Cardiac muscle cell (in vitro differentiated cells and primary cell): Measurements from ENCODE around the gene PRELID3B. TPM values are rescaled to one million over a fixed set of nuclear protein-coding genes. Genes with fewer than 3 reads are reported as not detected.

Experiments
- DNase-seq, 2 donors: peaks; one replicate each; pipeline versions ENCODE4 v3.0.0 to v3.0.0-alpha.2; 2010 to 2017; ENCODE audit warnings: low read depth in 1 of 2, low spot score in 1 of 2
- H3K27ac ChIP-seq: fragments of 200-600 bp; sonication (generic); 2 replicates; pipeline ENCODE4 v1.5.1; 2016
- H3K27me3 ChIP-seq: fragments of 200-600 bp; sonication (generic); 2 replicates; pipeline ENCODE4 v1.6.0; 2016; ENCODE audit warnings: control low read depth
- H3K36me3 ChIP-seq: fragments of 200-600 bp; sonication (generic); 2 replicates; pipeline ENCODE4 v1.5.1; 2016; ENCODE audit warnings: control low read depth
- H3K4me1 ChIP-seq: fragments of 200-600 bp; sonication (generic); 2 replicates; pipeline ENCODE4 v1.8.1; 2017; ENCODE audit warnings: low read depth, mild to moderate bottlenecking, mixed run types
- H3K4me3 ChIP-seq: fragments of 200-600 bp; sonication (generic); 2 replicates; pipeline ENCODE4 v1.5.1; 2016; ENCODE audit warnings: mild to moderate bottlenecking
- H3K9me3 ChIP-seq: fragments of 200-600 bp; sonication (generic); 2 replicates; pipeline ENCODE4 v1.5.1; 2017; ENCODE audit warnings: low read depth, mild to moderate bottlenecking, control low read depth
- polyA plus RNA-seq: library from polyadenylated mRNA; unstranded; fragments of >200 nt; fragmentation: Nextera tagmentation; extraction: Ambion mirVana; gene quantifications from 2 replicates; pipeline ENCODE4 v1.2.1, GENCODE V29; 2016
- total RNA-seq: library from RNA; depleted of rRNA; stranded (reverse); fragments of >200 nt; gene quantifications from 2 replicates; pipeline ENCODE4 v1.2.3, GENCODE V29; 2016
- TF ChIP-seq, protein P1 (sequence below): IDR thresholded peaks from 2 replicates; pipeline ENCODE4 v1.5.1; 2012; ENCODE audit warnings: low read depth, mild to moderate bottlenecking, low read length

Gene PRELID3B
- total and polyA plus RNA-seq, 2 experiments from 2014 or later, result 30.0 to 40.9 TPM

- Histone ChIP-seq H3K4me3 (no peak overlapping the region), H3K9me3 (no peaks in the 10 kb centered on the region), H3K27ac (no peak overlapping the region), H3K36me3 (no peaks in the 10 kb centered on the region), H3K27me3 (no peaks in the 10 kb centered on the region), H3K4me1 (peaks cover 12% of the 10 kb centered on the region)
- DNase-seq, result no peak
- TF ChIP-seq, protein P1, sequence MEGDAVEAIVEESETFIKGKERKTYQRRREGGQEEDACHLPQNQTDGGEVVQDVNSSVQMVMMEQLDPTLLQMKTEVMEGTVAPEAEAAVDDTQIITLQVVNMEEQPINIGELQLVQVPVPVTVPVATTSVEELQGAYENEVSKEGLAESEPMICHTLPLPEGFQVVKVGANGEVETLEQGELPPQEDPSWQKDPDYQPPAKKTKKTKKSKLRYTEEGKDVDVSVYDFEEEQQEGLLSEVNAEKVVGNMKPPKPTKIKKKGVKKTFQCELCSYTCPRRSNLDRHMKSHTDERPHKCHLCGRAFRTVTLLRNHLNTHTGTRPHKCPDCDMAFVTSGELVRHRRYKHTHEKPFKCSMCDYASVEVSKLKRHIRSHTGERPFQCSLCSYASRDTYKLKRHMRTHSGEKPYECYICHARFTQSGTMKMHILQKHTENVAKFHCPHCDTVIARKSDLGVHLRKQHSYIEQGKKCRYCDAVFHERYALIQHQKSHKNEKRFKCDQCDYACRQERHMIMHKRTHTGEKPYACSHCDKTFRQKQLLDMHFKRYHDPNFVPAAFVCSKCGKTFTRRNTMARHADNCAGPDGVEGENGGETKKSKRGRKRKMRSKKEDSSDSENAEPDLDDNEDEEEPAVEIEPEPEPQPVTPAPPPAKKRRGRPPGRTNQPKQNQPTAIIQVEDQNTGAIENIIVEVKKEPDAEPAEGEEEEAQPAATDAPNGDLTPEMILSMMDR, result no peak
Observed at GRCh38 chr20:59004763-59005522, 37.6 kb downstream of the PRELID3B start.

- no peak overlapping the region for H3K4me3 ChIP-seq
- TF ChIP-seq, protein P1, result no peak
- H3K9me3 ChIP-seq, result no peaks in the 10 kb centered on the region
Observed at GRCh38 chr20:59004493-59004762, 38.2 kb downstream of the PRELID3B start.

DNA sequence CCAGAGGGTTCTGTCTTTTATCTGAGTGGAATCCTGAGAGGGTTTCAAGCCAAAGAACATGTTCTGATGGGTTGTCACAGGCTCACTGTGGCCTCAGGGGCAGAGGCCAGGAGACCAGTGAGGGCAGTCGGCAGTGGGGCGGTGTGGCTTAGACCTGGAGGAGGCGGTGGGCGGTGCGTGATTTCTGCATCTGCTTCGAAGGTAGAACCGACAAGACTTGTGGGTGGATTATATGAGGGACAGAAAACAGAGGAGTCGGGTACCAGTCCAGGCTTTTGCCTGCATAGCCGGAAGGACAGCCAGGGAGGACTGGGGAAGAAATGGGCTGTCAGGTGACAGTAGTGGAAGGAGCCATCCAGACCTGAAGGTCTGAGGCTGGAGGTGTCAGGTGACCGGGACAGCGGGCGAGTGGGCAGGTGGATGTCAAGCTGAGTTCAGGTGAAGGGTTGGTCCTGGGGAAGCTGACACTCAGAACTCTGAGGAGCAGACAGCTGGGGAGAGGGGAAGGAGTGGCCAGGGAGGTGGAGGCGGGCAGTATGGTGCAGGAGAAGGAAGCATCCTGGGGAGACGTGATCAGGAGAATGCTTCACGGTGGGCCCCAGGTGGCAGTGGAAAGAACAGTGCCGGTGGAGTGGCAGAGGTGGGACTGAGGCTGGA lies 38.6 kb downstream of the PRELID3B start:
- TF ChIP-seq, protein P1, result no peak
- peaks cover 12% of the 10 kb centered on the region for H3K4me1 ChIP-seq
- no peak for DNase-seq

More at GRCh38 chr20:59004493-59004762, 38.2 kb downstream of the PRELID3B start:
- H3K27ac ChIP-seq, result no peak overlapping the region
- H3K27me3 ChIP-seq, result no peaks in the 10 kb centered on the region
- H3K36me3 ChIP-seq, result no peaks in the 10 kb centered on the region
- peaks cover 12% of the 10 kb centered on the region for H3K4me1 ChIP-seq
- no peak for DNase-seq

DNA sequence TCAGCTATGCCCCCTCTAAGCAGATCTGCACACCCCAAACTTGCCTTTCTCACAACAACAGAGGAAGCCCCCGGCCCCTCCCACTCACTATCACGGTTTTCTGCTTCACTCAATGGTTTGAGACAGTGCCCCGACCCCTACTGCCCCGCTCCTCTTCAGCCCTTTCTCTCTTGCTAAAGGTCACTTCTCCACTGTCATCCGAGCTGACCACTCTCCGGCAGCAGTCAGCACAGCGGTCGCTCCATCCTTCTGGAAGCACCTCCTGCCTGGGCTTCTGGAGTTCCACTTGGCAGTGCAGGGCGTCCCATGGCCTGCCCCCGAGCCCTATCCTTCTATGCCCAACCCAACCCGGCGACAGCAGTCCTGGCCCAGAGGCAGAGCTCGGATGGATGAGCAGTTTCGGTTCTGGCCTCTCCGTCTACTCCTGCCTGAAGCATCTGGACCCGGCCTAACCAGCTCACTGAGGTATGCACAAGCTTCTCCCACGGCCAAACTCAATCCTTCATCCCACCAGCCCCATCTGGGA lies 39.6 kb downstream of the PRELID3B start:
- no peak for DNase-seq
- Histone ChIP-seq H3K4me3 (no peak overlapping the region), H3K4me1 (peaks cover 12% of the 10 kb centered on the region), H3K27me3 (no peaks in the 10 kb centered on the region), H3K36me3 (no peaks in the 10 kb centered on the region), H3K9me3 (no peaks in the 10 kb centered on the region), H3K27ac (no peak overlapping the region)
- TF ChIP-seq, protein P1, result no peak

More for the DNA sequence above, 38.6 kb downstream of the PRELID3B start:
- Histone ChIP-seq H3K27me3 (no peaks in the 10 kb centered on the region), H3K27ac (no peak overlapping the region), H3K9me3 (no peaks in the 10 kb centered on the region), H3K4me3 (no peak overlapping the region), H3K36me3 (no peaks in the 10 kb centered on the region)

DNA sequence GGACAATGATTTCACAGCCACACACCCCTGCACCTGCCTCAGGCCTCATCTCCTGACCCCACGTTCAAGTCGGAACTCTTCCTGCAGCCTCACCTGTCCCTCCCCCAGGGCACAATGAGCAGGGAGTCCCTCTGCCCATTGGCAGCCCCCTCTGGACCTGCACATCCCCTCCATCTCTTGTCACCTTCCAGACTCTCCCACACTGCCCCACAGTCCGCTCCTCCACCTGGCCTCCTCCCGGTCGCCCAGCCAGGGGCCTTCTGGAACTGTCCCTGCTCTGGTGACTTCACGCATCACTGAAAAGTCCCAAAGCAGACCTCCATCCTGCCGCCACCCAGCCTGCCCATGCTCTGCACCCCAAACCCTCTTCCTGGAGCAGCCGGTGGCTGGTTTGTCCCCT lies 40.2 kb downstream of the PRELID3B start:
- H3K4me1 ChIP-seq, result peaks cover 10% of the 10 kb centered on the region
- no peaks in the 10 kb centered on the region for H3K36me3 ChIP-seq
- no peak for DNase-seq
- TF ChIP-seq, protein P1, result no peak
- H3K27ac ChIP-seq, result no peak overlapping the region
- H3K27me3 ChIP-seq, result no peaks in the 10 kb centered on the region
- no peak overlapping the region for H3K4me3 ChIP-seq
- H3K9me3 ChIP-seq, result no peaks in the 10 kb centered on the region
